Erythroblast (primary cell): ENCODE data around the gene PMS2.
"Not testable (repeated sequence)": the region's sequence is repeated elsewhere in the genome, so short reads cannot be mapped to it uniquely, and the experiment has no call there.

Experiments
- GATA1 ChIP-seq: IDR thresholded peaks from 2 replicates; pipeline ENCODE4 v1.6.1; 2011; ENCODE audit warnings: low read depth, mild to moderate bottlenecking, control low read depth, low read length, moderate library complexity
- POLR2A ChIP-seq: IDR thresholded peaks from 2 replicates; pipeline ENCODE4 v1.6.1; 2011; ENCODE audit warnings: mild to moderate bottlenecking, low read length

DNA sequence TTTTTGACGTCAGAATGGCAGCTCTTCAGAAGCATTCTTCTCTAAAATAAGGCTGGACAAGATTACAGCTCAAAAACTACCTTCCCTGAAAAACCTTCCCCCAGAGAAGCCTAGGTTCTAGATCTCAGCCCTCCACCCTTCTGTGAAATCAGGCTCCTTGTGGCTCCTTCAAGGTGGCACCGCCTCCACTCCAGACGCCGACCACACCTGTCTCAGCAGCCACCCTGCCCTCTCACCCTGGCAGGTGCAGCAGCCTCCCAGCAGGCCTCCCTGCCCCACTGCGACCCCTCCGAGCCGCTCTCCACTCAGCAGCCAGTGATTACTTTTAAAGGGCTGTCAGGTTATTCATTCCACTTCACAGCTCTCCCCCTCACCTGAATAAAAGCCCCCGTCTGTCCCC is 35.3 kb downstream of the PMS2 start:
- TF ChIP-seq POLR2A, GATA1: not testable (repeated sequence)
